IMR-90 (cell line): ENCODE data around the gene HSPA1A. TPM values are rescaled to one million over a fixed set of nuclear protein-coding genes. Genes with fewer than 3 reads are reported as not detected.

Experiments used
- ATAC-seq: fragments of 200-7000 bp; cut with Tn5 transposase; 2 replicates; pipeline ENCODE4 v1.9.1; 2020; ENCODE audit warnings: low read depth, mild to moderate bottlenecking, moderate library complexity
- BruUV-seq: library from RNA; stranded (reverse); fragments of 400-500 nt; replicated peaks from 2 replicates; lab custom pipeline; 2021; lab: Mats Ljungman, UMichigan
- CTCF ChIA-PET: fragments of 300-600 bp; formaldehyde crosslinking; extraction: SDS; loops from one replicate; lab custom pipeline; 2021; ENCODE audit warnings: antibody characterized with exemption; lab: Yijun Ruan, JAX
- POLR2A ChIA-PET: fragments of 300-600 bp; sonication (Branson Sonifier 250); formaldehyde crosslinking; loops from one replicate; lab custom pipeline; 2022; ENCODE audit warnings: antibody characterized with exemption; ENCODE audit not compliant: unreplicated experiment; lab: Charles Lee
- DNase-seq: peaks from one replicate; pipeline ENCODE4 v3.0.0; 2013
- H2AFZ ChIP-seq: replicated peaks from 2 replicates; pipeline ENCODE3; 2013; ENCODE audit warnings: low read length, mild to moderate bottlenecking; ENCODE audit not compliant: poor library complexity
- H2AK5ac ChIP-seq: 2 replicates; pipeline ENCODE4 v1.6.1; 2013; ENCODE audit warnings: low read depth, low read length, inconsistent platforms
- H2AK9ac ChIP-seq: replicated peaks from 2 replicates; pipeline ENCODE3; 2013; ENCODE audit warnings: mild to moderate bottlenecking, low read depth, low read length, moderate library complexity; ENCODE audit not compliant: poor library complexity
- H2BK120ac ChIP-seq: 2 replicates; pipeline ENCODE4 v1.6.1; 2013; ENCODE audit warnings: low read depth, low read length, inconsistent platforms
- H2BK15ac ChIP-seq: 3 replicates; pipeline ENCODE4 v1.6.1; 2013; ENCODE audit warnings: low read depth, low read length, inconsistent platforms
- H2BK20ac ChIP-seq: 2 replicates; pipeline ENCODE4 v1.6.1; 2013; ENCODE audit warnings: low read depth, mild to moderate bottlenecking, inconsistent platforms, low read length, moderate library complexity
- H2BK5ac ChIP-seq: 2 replicates; pipeline ENCODE4 v1.6.1; 2013; ENCODE audit warnings: mild to moderate bottlenecking, low read depth, low read length, inconsistent platforms; ENCODE audit not compliant: poor library complexity, severe bottlenecking
- H3K14ac ChIP-seq: replicated peaks from 2 replicates; pipeline ENCODE4 v1.6.1; 2013; ENCODE audit warnings: low read depth, low read length, inconsistent platforms
- H3K18ac ChIP-seq: 2 replicates; pipeline ENCODE4 v1.6.1; 2013; ENCODE audit warnings: low read depth, low read length, control low read depth
- H3K23ac ChIP-seq: 2 replicates; pipeline ENCODE4 v1.6.1; 2013; ENCODE audit warnings: low read depth, low read length, inconsistent platforms
- H3K27ac ChIP-seq: 2 replicates; pipeline ENCODE4 v1.5.1; 2013; ENCODE audit warnings: mild to moderate bottlenecking, control low read depth, low read length; ENCODE audit not compliant: insufficient read depth
- H3K27me3 ChIP-seq: 2 replicates; pipeline ENCODE4 v1.6.1; 2013; ENCODE audit warnings: low read length; ENCODE audit not compliant: control insufficient read depth, insufficient read depth
- H3K36me3 ChIP-seq: 2 replicates; pipeline ENCODE4 v1.6.1; 2013; ENCODE audit warnings: low read length, mixed read lengths; ENCODE audit not compliant: control insufficient read depth, insufficient read depth
- H3K4ac ChIP-seq: 2 replicates; pipeline ENCODE4 v1.6.1; 2013; ENCODE audit warnings: low read depth, low read length, inconsistent platforms
- H3K4me1 ChIP-seq: 2 replicates; pipeline ENCODE4 v1.6.1; 2013; ENCODE audit warnings: low read length, mixed read lengths; ENCODE audit not compliant: control insufficient read depth, insufficient read depth
- H3K4me2 ChIP-seq: 2 replicates; pipeline ENCODE4 v1.6.1; 2013; ENCODE audit warnings: low read depth, mild to moderate bottlenecking, control low read depth, low read length, moderate library complexity
- H3K4me3 ChIP-seq: 2 replicates; pipeline ENCODE4 v1.5.1; 2013; ENCODE audit warnings: low read depth, mild to moderate bottlenecking, control low read depth, low read length, moderate library complexity; ENCODE audit not compliant: insufficient read depth
- H3K56ac ChIP-seq: 2 replicates; pipeline ENCODE4 v1.6.1; 2013; ENCODE audit warnings: low read length, inconsistent platforms; ENCODE audit not compliant: insufficient read depth; ENCODE audit errors: extremely low read depth
- H3K79me1 ChIP-seq, 2 experiments: 2 replicates each; pipeline ENCODE4 v1.6.1; 2013; ENCODE audit warnings: low read length in 2 of 2, inconsistent platforms in 1 of 2, low read depth in 1 of 2
- H3K9ac ChIP-seq: 2 replicates; pipeline ENCODE4 v1.6.1; 2013; ENCODE audit warnings: low read depth, low read length, control low read depth
- H3K9me1 ChIP-seq: 2 replicates; pipeline ENCODE4 v1.6.1; 2013; ENCODE audit warnings: low read length, inconsistent platforms; ENCODE audit not compliant: insufficient read depth
- H3K9me3 ChIP-seq: 2 replicates; pipeline ENCODE4 v1.6.1; 2013; ENCODE audit warnings: low read length; ENCODE audit not compliant: control insufficient read depth, insufficient read depth
- H4K20me1 ChIP-seq: 2 replicates; pipeline ENCODE4 v1.6.1; 2013; ENCODE audit warnings: low read length, inconsistent platforms; ENCODE audit not compliant: insufficient read depth
- H4K5ac ChIP-seq: 2 replicates; pipeline ENCODE4 v1.6.1; 2013; ENCODE audit warnings: mild to moderate bottlenecking, low read depth, low read length, control low read depth
- H4K8ac ChIP-seq, 2 experiments: 2 replicates each; pipeline ENCODE4 v1.6.1; 2013; ENCODE audit warnings: low read depth in 2 of 2, low read length in 2 of 2, control low read depth in 1 of 2, inconsistent platforms in 1 of 2
- H4K91ac ChIP-seq: 2 replicates; pipeline ENCODE4 v1.6.1; 2013; ENCODE audit warnings: low read depth, low read length, inconsistent platforms; ENCODE audit not compliant: insufficient read depth
- CEBPB ChIP-seq: IDR thresholded peaks from 2 replicates; pipeline ENCODE4 v1.6.1; 2012; ENCODE audit warnings: low read depth, low read length, improper control_type of control experiment
- POLR2A ChIP-seq: IDR thresholded peaks from 2 replicates; pipeline ENCODE4 v1.6.1; 2012; ENCODE audit warnings: mild to moderate bottlenecking, low read depth, low read length
- RAD21 ChIP-seq: IDR thresholded peaks from 2 replicates; pipeline ENCODE4 v1.6.1; 2012; ENCODE audit warnings: low read length, improper control_type of control experiment
- RCOR1 ChIP-seq: IDR thresholded peaks from 2 replicates; pipeline ENCODE4 v1.6.1; 2012; ENCODE audit warnings: mild to moderate bottlenecking, low read length, improper control_type of control experiment; ENCODE audit not compliant: insufficient replicate concordance
- RFX5 ChIP-seq: IDR thresholded peaks from 2 replicates; pipeline ENCODE4 v1.8.0; 2012; ENCODE audit warnings: low read depth, mild to moderate bottlenecking, low read length, moderate library complexity
- WGBS, 2 experiments: methylation state at CpG; one replicate each; pipeline versions ENCODE4 v1.1.5 to v1.1.7; 2013; ENCODE audit warnings: missing lambda C conversion rate in 2 of 2; ENCODE audit not compliant: insufficient read length in 1 of 2; ENCODE audit errors: extremely low coverage in 2 of 2; 5-methylcytosine and 5-hydroxymethylcytosine counted together
- dilution Hi-C: fragments of 300-500 bp; cut with HindIII; formaldehyde crosslinking; loops from one replicate; pipeline ENCODE4 v1.14.3; 2018; ENCODE audit warnings: low sequenced_read_pairs; ENCODE audit not compliant: unreplicated experiment
- in situ Hi-C: fragments of 300-500 bp; cut with MboI; formaldehyde crosslinking; loops from 3 replicates; pipeline ENCODE4 v1.14.3; 2019; ENCODE audit warnings: low sequenced_read_pairs, inconsistent platforms, mixed read lengths
- intact Hi-C: fragments of 100-400 bp; cut with micrococcal nuclease; formaldehyde crosslinking; loops from 2 replicates; pipeline ENCODE4 v1.10.0; 2022
- polyA plus RNA-seq, 3 experiments: library from polyadenylated mRNA; depleted of rRNA; stranded (reverse); fragments of >200 nt; gene quantifications; 2 replicates each; pipeline ENCODE4 v1.2.3, GENCODE V29; 2012; ENCODE audit warnings: low replicate concordance in 1 of 3
- total RNA-seq: library from RNA; depleted of rRNA; stranded (reverse); fragments of >200 nt; gene quantifications from 2 replicates; pipeline ENCODE4 v1.2.3, GENCODE V29; 2012

Gene HSPA1A
- total and polyA plus RNA-seq, 2 of the 4 experiments (the other 2 are of a cell fraction) = 94.6 to 95.3 TPM

DNA sequence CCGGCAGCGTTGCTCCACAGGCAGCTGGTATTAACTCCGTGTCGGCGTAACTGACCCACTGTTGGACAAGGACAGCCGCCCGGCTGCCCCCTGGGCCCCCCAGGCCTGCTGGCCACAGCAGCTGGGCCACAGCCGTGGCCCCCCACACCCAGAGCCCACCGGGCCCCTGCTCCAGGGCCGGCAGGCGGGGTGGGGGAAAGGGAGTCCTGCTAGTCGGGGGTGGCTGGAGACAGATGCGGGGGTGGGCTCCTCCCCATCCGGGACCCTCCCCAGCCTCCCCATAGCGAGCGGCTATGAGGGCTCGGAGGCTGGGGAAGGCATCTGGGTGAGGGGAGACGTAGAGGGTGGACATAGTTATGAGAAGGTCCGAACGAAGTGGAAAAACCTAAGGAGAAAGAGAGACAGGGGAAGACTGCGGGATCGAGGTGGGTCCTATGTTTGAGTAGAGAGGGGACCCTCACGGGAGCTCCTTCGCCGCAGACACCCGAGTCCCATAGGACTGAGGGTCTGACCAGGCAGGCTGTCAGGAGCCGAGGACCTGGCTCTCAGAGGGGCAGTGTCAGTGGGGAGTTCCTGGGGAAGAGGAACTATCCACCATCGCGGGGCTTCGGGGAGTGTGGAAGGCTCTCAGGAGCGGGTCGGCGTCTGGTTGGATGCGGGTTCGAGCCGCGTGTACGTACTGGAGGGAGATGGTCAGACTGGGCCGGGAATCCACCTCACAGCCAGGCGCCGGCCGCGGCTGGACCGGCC lies 20.3 kb upstream of the HSPA1A start:
- dilution Hi-C loops = no loop called here

More for the DNA sequence above, 20.3 kb upstream of the HSPA1A start:
- Histone ChIP-seq H3K23ac (peak overlapping the region; percentile 75), H3K36me3 (peaks cover 15% of the 10 kb centered on the region), H2AFZ (peak overlapping the region; percentile 100), H3K56ac (peak overlapping the region; percentile 80), H3K4ac (peak overlapping the region; percentile 98), H4K20me1 (no peaks in the 10 kb centered on the region), H2AK5ac (peak overlapping the region; percentile 98), H4K5ac (peak overlapping the region; percentile 79), H3K79me1 (peaks cover 0 to 48% of the 10 kb centered on the region in 2 experiments), H2BK20ac (0 out of 2 replicates have a peak overlapping the region, but pooled peaks have one; percentile 21), H4K91ac (peak overlapping the region; percentile 94), H2BK120ac (peak overlapping the region; percentile 1; the same call in 1 of the 2 replicates), H3K9me1 (0 out of 2 replicates have a peak, but pooled peaks cover 3% of the 10 kb centered on the region), H4K8ac (peak overlapping the region; percentile 81 to 82), H3K27me3 (no peaks in the 10 kb centered on the region), H3K18ac (peak overlapping the region; percentile 9; the same call in 1 of the 2 replicates), H3K27ac (peak overlapping the region; percentile 97), H3K4me1 (no peaks in the 10 kb centered on the region; the same call in 1 of the 2 replicates), H3K14ac (peak overlapping the region; percentile 87), H2BK15ac (no peak overlapping the region), H3K9me3 (no peaks in the 10 kb centered on the region), H2BK5ac (peak overlapping the region; percentile 100), H3K4me2 (peak overlapping the region; percentile 98), H2AK9ac (peak overlapping the region; percentile 100), H3K9ac (peak overlapping the region; percentile 93), H3K4me3 (peak overlapping the region; percentile 77)
- intact Hi-C loops = loop anchor here (1.0 to 2.0 kb wide), 2 partner anchors 32 to 56 kb away; partner anchors contain the start of gene HSPA1B
- peak; percentile 51 for ATAC-seq
- CTCF ChIA-PET = interaction anchor here (1.1 to 1.6 kb wide), 2 partner anchors 11 to 20 kb away, joined by 4 to 10 read pairs; partner anchors contain the start of gene LSM2
- 0% methylated on average over 18 of the region's 44 CpGs; no CpG with 5 or more reads in 1 of the 2 experiments for WGBS, 2 experiments
- DNase-seq = no peak
- TF ChIP-seq RCOR1 (no peak), POLR2A (no peak; the same call in 1 of the 2 replicates), RFX5 (no peak), RAD21 (no peak), CEBPB (no peak)
- POLR2A ChIA-PET = interaction anchor here (0.6 kb wide), 1 partner anchor 188 kb away, joined by 3 read pairs; no protein-coding TSS in a partner anchor
- TSS peak; percentile 68 for BruUV-seq
- in situ Hi-C loops = no loop called here
